ENCODE measurements around the gene RIGI.
"Not testable (repeated sequence)": the region's sequence is repeated elsewhere in the genome, so short reads cannot be mapped to it uniquely, and the experiment has no call there.

Gene RIGI

DNA sequence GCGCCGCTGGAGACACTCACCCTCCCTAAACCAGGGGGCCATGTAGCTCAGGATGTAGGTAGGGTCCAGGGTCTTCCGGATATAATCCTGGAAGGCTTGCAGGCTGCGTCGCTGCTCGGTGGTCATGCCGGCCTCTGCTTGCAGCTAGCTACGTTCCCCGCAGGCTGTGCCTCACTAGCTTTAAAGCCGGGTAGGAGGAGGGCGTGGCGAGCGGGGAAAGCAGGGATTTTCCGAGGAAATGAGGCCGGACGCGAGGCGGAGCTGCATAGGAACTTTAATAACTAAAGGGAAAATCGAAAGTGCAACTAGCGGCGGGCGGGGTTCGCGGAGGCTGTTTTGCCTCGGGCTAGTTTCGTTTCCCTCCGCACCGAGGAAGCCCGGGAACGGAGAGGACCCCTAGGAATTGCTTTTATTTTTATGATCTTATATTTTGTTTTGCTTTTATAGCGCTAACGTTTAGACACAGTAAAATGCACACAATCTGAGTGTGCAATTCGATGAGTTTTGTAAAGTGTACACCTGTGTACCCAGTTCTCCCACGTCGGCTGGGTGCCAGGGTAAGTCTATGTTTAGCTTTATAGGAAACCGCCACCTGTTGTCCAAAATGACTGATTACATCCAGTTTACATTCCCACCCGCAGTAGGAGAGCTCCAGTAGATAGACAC lies at the start of gene RIGI:
RIGI (minus strand) TSS at position 156 of the 666 bp plus-strand sequence; CDS start at position 126, 30 bp downstream.
- DNase-seq = peak; percentile 80

DNA sequence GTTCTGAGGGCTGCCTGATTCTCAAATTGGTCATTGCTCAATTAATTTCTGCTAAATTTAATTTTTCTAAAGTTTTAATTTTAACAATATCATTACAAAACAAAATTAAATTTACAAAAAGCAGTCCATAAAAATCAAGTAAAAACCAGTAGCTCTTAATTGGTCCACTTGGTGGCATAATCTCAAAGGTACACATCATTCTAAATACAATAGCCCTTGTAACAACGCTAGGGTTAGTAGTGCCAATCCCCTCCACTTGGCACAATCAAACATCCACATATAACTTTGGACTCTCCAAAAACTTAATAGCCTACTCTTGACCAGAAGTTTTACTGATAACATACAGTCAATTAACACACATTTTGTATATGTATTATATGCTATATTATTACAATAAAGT lies 48.9 kb upstream of the RIGI start:
- no peak for DNase-seq

DNA sequence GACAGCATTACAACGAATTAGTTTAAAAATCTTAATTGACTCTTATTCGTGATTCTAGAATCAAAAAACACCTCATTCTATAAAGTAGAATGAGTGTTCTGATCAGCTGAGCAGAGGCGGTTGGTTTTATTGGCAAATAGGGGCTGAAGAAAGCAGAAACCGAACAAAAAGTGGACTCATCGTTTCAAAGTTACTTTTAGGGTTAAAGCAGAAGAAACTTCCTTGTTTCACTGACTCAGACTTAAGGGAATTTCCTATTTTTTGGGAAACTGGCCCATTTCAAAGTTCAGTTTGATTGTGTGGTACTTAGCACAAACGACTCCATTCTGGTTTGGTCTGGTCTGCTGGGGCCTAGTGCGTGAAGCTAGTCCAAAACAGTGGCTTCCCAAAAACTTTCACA lies 47.8 kb upstream of the RIGI start:
- DNase-seq = no peak

DNA sequence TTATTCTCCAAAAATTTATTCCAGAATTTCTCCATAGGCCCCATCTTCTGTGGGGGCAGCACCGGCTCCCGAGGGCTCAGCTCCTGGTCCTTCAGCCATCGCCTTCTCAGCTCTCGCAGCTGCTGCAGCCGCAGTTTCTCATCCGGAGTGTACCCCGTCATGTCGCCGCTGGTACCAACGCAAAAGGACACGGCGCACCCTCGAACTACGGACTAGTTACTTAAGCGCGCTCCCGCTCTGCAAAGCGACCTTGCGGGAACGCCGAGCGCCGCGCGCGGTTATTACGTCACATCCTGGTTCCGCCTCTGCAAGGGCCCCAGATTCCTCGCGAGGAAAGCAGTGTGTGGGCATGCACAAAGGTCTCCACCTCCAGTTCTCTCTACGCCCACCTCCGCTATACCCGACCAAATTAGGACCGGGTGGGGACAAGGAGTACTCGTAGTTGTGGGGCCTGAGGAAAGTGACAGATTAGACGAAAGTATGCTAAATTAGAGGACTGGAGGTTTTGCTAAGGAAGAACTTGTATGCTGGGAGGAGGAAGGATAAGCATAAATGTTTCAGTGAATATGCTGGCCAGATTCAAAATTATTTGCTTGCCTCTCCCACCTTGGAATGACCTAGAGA lies 47.0 kb upstream of the RIGI start, which contains the start of gene NDUFB6:
NDUFB6 (minus strand) TSS at position 260 of the 624 bp plus-strand sequence; CDS start at position 161, 99 bp downstream.
- peak; percentile 97 for DNase-seq

DNA sequence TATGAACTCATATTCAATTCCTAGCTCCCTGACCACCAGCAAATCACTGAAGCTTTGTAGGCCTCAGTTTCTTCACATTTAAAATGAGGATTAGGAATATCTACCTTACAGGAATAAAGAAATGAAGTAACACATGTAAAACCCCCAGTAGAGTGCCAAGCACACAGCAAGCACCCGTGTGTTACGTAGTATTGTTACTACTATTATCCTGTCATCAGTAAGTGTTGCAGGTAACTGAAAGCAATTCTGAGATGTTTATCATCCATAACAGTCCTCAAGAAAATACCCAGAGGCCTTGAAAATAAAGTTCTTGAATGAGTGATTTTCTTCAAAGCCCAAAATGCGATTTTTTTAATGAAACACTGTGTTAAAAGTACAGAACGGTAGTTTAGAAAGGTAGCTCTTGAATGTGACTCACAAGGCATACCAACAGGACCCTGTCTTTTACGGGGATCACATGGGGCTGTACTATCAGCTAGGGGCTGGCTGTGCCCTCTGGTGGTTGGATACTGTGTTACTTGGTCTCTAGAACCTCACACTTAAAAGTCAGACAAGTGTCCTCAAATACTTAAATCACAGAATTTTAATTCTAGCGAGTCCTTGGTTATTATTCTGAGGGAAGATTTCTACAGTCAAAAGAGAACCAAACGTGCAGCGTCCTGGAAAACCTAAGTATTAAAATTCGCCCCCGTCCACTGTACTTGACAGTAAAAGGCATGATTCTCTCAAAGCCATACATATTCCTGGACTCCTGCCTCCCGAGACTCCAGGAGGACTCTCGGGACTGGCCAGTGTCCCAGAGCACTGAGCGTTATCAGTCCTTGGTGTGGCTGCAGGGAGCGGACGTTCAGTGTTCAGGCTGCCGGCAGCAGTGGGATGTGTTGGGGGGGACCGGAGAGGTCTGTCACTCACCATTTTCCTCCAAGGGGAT lies 46.2 kb upstream of the RIGI start:
- peak; percentile 79 for DNase-seq

DNA sequence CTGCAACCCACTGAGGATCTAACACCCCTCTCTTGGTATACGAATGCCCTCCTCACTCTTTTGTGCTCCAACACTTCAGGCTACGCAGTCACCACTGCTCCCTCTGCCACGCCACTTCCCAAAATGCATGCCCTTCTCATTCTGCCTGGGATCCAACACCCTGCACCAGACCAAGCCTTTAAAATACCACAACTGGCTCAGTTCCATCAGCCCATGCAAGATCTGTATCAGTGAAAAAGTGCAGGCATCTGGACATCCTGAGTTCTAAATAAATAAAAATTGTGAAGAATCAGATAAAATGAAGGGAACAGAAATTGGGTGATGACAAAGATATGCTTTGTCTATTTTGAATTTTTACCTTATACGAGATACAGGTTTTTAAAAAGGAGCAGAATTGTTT lies 44.3 kb upstream of the RIGI start:
- DNase-seq = no peak

DNA sequence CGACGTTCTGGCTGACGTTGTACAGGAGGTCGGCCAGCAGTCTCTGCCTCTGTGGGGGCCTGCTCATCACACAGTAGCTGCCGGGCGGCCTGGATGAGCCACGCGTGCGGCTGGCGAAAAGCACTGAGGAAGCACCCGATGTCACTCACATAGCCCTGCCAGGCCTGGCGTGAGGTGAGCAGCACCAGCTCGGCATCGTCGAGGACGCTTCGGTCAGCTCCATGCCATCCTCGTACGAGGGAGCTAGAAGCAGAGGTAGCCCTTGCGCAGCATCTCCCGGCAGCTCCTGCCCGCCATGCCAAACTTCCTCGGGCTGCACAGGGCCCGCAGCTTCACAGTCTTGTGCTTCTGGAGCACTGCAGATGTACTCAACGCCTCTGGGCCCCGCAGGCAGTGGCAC lies 40.8 kb upstream of the RIGI start:
- no peak for DNase-seq

DNA sequence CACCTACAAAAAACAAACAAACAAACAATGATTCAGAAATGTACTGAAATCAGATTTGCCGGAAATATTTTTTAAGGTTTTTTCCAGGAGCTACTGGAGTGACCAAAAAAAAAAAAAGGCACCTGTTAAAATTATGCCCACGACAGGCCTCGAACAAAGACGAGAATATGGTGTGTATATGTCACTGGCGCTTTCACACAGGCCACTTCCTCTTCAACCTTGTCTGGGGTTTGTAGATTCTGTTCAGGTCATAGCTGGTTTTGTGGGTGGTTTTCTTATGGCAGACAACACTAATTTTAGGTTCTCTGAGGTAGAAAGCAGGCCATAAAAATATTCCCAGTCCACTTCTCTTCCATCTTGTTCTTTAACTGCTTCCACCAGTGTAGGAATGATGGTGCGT lies 40.0 kb upstream of the RIGI start:
- no peak for DNase-seq

DNA sequence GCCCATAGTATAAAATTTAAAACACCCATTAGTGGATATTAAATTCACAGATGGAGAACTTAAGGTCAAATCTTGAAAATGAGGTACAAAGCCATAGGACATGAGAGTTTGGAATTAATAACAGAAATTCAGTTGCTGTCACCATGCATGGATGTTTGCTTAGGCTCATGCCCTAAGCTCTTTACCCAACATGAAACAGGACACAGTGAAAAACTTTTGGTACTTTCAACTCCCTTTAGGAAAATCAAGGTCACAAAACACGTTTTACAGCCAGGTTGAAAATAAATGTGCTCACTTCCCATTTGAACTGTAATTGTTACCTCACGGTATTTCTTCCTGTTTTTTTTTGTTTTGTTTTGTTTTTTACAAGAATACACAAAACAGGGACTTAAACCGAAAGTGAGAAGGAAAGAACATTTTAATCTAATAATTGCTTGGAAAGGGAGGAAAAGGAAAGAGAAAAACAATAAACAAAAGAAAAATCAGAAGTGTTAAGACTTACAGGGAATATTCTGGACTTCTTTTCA lies 32.5 kb upstream of the RIGI start:
- DNase-seq = no peak

DNA sequence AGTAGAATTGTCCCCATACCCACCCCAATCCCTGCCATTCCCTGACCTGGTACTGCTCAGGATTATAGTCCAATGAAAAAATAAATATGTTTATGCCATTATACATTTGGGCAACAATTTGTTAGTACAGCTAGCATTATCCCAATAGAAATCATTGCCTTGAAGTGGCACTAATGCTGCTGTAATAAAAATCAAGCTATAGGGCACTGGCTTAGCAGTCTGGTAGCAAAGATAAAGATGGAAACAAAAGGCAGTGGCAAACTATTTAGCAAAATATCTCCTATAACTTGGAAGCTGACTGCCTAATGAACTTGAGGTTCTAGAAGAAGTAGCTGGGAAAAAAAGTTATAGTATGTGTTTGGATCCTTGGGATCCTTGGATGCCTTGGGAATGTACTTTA lies 28.6 kb upstream of the RIGI start:
- no peak for DNase-seq

DNA sequence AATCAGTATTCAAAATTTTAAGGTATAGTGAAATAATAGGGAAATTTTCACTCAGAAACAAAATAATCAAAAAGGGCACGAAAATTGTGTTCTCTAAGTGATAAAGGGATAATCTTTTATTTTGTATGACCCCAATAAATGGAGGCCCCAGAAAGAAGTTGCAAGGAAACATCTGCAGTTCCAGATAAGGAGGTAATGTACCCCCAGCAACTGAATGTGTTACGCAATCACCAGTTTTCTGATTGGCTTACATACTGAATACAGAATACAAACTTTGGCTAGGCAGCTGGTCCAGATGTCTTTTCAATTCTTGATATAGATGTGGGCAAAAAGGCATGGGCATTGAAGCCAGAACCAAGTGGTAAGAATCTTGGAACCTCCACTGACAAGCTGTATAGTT lies 28.1 kb upstream of the RIGI start:
- DNase-seq = no peak

DNA sequence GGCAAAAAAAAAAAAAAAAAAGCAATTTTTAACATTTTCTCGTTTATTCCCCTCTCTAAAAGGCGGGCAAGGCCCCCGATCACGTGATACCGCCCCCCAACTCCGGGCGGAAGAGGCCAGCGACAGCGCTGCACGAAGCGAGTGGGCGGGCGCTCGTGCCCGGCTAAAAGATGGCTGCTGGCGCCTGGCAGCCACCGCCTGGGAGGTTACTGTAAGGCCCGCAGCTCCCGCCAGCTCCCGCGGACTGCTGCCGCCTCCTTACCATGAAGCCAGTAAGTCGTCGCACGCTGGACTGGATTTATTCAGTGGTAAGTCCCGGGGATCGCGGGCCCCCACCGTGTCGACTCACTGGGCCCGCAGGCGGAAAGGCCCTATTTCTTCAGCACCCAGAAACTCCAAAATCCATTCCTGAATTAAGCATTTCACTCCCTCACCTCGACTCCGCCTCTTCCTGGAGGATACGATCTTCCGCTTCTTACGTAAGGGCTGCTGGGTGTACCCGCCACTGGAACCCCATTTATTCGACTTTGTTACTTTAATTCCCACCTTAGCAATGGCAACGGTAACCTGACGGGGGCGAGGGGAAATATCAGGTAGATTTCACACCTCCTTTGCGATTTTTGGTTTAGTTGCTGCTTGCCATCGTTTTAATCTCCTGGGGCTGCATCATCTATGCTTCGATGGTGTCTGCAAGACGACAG lies 26.3 kb upstream of the RIGI start, which contains the start of the genes SMIM27 and TOPORS:
SMIM27 (plus strand) TSS at position 156 of the 701 bp plus-strand sequence; CDS start at position 264, 108 bp downstream.
TOPORS (minus strand) TSS at position 415 of the 701 bp plus-strand sequence; CDS start at position 265, 150 bp downstream.
- peak; percentile 93 for DNase-seq

DNA sequence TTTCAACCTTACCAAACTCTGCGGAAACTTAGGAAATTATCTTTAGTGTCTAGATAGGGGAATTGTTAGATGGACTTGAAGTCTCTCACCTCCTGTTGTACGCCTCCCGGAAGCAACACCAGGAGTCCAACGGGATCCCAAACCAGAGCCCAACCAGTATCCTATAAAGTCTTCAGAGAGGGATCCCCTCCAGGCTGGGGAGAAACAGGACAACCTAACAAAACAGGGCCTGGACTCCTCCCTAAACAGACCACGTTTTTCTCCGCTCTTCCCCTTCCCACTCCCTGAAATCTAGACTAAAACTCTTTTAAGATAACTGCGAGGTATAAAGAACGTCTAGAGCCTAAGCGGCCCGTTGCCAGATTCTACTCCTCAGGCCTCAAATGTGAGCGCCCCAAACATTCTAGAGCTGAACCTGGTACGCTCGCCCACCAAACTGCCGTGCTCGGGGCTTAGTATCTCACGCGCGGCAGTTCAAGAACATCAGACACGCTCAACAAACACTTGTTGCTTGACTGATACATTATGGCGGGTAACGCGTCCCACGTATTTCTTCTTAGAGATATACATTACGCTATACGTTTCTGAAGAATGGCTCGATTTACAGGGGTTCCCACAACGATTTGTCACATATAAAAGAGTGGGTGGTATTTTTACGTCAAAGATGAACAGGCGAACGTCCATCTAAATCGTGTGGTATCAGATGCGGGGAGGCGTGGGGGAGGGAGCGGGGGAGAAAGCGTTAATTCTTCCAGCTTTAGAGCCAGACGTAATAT lies 25.5 kb upstream of the RIGI start:
- peak; percentile 70 for DNase-seq

DNA sequence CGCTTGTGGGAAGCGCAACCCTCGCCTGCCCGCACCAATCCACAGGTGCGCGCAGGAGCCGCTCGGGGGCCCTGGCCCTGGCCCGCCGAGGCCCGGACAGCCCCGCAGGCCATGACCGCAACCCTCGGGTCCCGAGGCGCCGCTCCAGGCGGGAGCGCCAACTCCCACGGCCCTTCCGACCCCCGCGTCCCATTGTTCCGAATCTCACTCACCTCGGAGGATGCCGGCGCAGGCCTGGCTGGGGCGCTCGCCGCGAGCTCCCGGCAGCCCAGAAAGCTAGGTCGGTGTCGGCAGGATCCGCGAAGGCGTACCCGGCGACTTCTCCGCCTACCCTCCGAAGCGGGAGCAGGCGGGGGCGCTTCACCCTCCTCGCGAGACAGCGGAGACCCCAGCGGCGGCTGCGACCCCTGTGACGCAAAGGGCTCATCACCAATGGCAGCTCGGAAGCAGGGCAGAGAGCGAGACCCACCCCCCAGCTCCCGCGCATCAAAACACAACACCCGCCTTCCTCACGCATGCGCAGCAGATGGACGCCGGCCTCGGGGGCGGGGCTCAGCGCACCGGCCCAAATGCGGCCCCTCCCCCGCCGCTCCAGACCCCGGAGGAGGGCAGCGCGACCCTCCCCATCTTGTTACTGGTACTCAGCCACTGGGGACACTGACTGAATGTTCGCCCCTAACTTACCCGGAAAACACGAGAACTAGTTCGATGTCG lies 24.7 kb upstream of the RIGI start:
- DNase-seq = peak; percentile 92

DNA sequence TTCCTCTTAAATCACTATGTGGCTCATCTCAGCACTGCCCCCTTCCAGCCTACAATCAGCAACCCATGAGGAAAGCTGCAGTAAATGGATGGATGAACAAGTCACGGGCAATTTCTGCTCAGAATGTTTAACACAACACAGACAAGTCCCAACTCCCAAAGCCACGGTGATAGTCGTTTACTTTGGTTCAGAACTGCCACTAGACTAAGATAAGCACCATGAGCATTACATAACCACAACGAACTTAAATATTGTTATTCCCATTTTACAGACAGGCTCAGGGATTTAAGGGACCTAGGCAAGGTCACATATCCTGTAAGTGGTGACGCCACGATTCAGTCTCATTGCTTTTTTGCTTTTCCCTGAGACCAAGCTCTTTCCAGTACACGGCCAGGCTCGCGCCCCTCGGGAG lies 24.2 kb upstream of the RIGI start:
- no peak for DNase-seq

DNA sequence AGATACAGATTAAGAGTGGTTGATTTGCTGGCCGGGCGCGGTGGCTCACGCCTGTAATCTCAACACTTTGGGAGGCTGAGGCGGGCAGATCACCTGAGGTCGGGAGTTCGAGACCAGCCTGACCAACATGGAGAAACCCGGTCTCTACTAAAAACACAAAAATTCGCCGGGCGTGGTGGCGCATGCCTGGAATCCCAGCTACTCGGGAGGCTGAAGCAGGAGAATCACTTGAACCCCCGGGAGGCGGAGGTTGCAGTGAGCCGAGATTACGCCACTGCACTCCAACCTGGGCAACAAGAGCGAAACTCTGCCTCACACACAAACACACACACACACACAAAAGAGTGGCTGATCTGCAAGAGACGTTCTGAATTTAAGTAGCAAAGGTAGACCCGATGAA lies 22.2 kb upstream of the RIGI start:
- not testable (repeated sequence) for DNase-seq

DNA sequence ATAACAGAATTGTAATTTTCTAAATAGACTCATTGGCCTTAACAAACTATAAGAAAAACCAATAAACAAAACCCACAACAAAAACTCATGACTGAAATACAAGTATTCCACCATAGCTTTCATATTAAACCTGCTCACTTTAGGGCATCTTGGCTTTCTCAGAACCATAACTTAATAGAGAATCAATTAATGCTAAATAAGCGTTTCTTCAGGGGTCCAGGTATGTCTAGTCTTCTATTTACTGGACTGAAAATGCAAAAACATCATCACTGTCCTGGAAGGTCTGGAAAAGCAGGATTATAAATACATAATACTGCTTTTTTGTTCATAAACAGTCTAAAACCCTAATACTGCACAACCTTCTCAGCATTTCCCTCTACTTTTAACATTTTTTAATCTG lies 19.9 kb upstream of the RIGI start:
- DNase-seq = no peak

DNA sequence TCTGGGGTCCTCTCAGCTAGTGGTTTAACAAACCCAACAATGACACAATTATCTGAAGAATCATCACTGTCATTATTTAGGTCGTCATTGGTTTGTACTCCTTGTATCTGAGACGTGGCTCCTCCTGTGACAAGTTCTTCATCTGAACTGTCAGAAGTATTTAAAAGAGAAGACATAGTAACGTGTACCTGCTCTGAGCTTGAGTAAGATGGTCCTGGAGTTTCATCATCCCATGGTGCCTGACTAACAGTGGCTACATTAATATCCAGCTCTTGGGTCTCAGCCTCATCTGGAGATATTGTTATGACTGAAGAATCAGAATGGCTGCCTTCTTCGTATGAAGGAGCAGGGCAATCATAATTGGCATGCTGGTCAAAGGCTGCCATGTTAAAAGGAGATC lies 17.1 kb upstream of the RIGI start:
- DNase-seq = no peak

DNA sequence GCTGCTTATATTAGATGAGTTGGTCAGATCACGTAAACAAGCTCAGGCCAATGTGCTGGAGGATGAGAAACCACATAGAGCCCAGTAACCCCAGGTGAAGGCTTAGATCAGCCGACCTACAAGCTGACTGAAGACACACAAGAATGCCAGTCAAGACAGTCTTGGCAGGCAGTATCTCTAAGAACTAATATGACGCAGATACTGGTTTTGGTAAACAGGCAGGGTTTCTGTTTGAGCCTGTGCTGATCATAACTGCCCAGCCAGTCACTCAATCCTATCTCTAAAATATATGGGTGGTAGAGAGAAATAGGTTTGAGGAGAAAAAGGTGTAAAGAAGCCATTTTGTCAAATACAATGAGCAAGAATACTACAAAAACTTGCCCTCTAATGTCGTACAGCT lies 7.8 kb upstream of the RIGI start:
- DNase-seq = no peak

DNA sequence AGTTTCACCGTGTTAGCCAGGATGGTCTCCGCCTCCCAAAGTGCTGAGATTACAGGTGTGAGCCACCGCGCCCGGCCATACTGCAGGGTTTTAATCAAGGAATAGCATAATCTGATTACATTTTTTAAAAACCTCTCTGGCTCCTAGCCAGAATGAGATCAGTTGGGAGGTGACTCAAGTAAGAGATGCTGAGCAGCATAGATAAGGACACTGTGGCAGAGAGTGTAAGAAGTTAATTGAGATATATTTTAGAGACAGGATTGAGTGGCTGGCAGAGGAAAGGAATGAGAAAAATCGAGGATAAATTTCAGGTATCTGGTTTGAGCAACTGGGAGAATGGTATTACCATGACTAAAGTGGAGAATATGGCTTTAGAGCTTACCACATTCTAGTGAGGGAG lies 7.3 kb upstream of the RIGI start:
- no peak for DNase-seq

DNA sequence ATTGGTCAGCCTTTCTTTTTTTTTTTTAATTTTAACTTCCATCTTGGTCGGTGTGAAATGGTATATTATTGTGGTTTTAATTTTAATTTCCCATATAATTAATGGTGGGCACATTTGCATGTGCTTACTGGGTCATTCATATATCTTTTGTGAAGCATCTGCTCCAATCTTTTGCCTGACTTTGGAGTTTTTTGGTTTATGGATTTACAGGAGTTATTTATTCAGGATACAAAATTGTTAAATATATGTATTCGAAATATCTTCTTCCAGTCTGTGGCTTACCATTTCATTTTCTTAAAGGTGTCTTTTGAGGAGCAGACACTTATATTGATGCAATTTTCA lies 682 bp upstream of the RIGI start:
- DNase-seq = no peak
